OCI-LY3 (cell line): ENCODE data around the gene MED15.

ENCODE experiments used
- CTCF ChIP-seq: fragments of 200-600, 300-600 bp; sonication (generic); IDR thresholded peaks from 2 replicates; pipeline ENCODE4 v1.5.1; 2014; ENCODE audit warnings: antibody characterized with exemption, low read length, low read depth
- EZH2phosphoT487 ChIP-seq: fragments of 200-600 bp; shearing (Covaris generic); IDR thresholded peaks from 2 replicates; pipeline ENCODE4 v1.6.1; 2018; ENCODE audit warnings: antibody characterized with exemption, mixed run types, low read depth

GRCh38 chr22:20545681-20546521 is 38.5 kb downstream of the MED15 start:
- no peak for TF ChIP-seq CTCF
- TF ChIP-seq EZH2phosphoT487 = no peak
